Medulla oblongata (tissue), 1 donor: ENCODE results near the gene PSMG1.
"Not testable (repeated sequence)": the region's sequence is repeated elsewhere in the genome, so short reads cannot be mapped to it uniquely, and the experiment has no call there.

ENCODE experiments used
- DNase-seq: peaks from one replicate; pipeline ENCODE4 v3.0.0-alpha.2; 2015; ENCODE audit errors: extremely low spot score

The PSMG1 gene

GRCh38 chr21:39188521-39189139 lies 5.4 kb upstream of the PSMG1 start:
- no peak for DNase-seq

GRCh38 chr21:39187141-39187540 lies 3.9 kb upstream of the PSMG1 start:
- no peak for DNase-seq

GRCh38 chr21:39186676-39187075 lies 3.4 kb upstream of the PSMG1 start:
- DNase-seq: no peak

GRCh38 chr21:39185157-39185556 lies 1.9 kb upstream of the PSMG1 start:
- no peak for DNase-seq

- peak; percentile 28 for DNase-seq
Measured at GRCh38 chr21:39184050-39184980, 1.1 kb upstream of the PSMG1 start.

GRCh38 chr21:39182484-39183271 lies 573 bp downstream of the PSMG1 start:
- DNase-seq: peak; percentile 34

- DNase-seq: no peak
Measured at GRCh38 chr21:39182016-39182415, 1.2 kb downstream of the PSMG1 start.

GRCh38 chr21:39181205-39181818 lies 1.9 kb downstream of the PSMG1 start:
- DNase-seq: no peak

- DNase-seq: no peak
Measured at GRCh38 chr21:39180429-39181019, 2.7 kb downstream of the PSMG1 start.

GRCh38 chr21:39178421-39178820 lies 4.8 kb downstream of the PSMG1 start:
- DNase-seq: no peak

- DNase-seq: no peak
Measured at GRCh38 chr21:39176271-39176709, 7.0 kb downstream of the PSMG1 start.

- no peak for DNase-seq
Measured at GRCh38 chr21:39175665-39176064, 7.6 kb downstream of the PSMG1 start.

- no peak for DNase-seq
Measured at GRCh38 chr21:39175154-39175553, 8.1 kb downstream of the PSMG1 start.

GRCh38 chr21:39173716-39174680 lies 9.3 kb downstream of the PSMG1 start:
- DNase-seq: no peak

- DNase-seq: no peak
Measured at GRCh38 chr21:39169906-39170305, 13.3 kb downstream of the PSMG1 start.

- no peak for DNase-seq
Measured at GRCh38 chr21:39168800-39169199, 14.5 kb downstream of the PSMG1 start.

- no peak for DNase-seq
Measured at GRCh38 chr21:39164523-39164922, 18.7 kb downstream of the PSMG1 start.

- DNase-seq: no peak
Measured at GRCh38 chr21:39161064-39161463, 22.2 kb downstream of the PSMG1 start.

- DNase-seq: no peak
Measured at GRCh38 chr21:39159342-39160063, 23.7 kb downstream of the PSMG1 start.

GRCh38 chr21:39157241-39157640 lies 26.0 kb downstream of the PSMG1 start:
- not testable (repeated sequence) for DNase-seq
